ENCODE measurements around the gene MYL4. TPM values are rescaled to one million over a fixed set of nuclear protein-coding genes. Genes with fewer than 3 reads are reported as not detected.

MYL4 gene
- total RNA-seq, 1 experiment from 2014 or later: 0.66 TPM

GRCh38 chr17:47252209-47252608, 43.1 kb downstream of the MYL4 start:
- Mint-ChIP-seq H3K36me3 (ENCODE audit: insufficient read depth in 1 of 3, low read depth in 3 of 3) (peaks cover 0 to 2% (median 0%) of the 10 kb centered on the region in 3 experiments; a peak in 2 of 7 replicates), H3K27me3 (ENCODE audit: low read depth) (peaks cover 48% of the 10 kb centered on the region), H3K4me3 (peak overlapping the region in 1 of 2 experiments; percentile 53; a peak in 2 of 5 replicates), H3K4me1 (peaks cover 37 to 38% of the 10 kb centered on the region in 2 experiments), H3K27ac (peak overlapping the region in 1 of 3 experiments; percentile 72; a peak in 2 of 7 replicates), H3K9me3 (peaks cover 0 to 10% of the 10 kb centered on the region in 2 experiments; a peak in 3 of 5 replicates)
- Histone ChIP-seq H4K91ac (ENCODE audit: insufficient read length, low read depth, low read length) (no peak overlapping the region), H3K9me3 (ENCODE audit: control insufficient read depth, low read depth, low read length) (no peaks in the 10 kb centered on the region), H2AFZ (ENCODE audit: low read length) (no peak overlapping the region), H3K4me2 (ENCODE audit: insufficient read depth, insufficient read length, low read length) (no peak overlapping the region), H3K9ac (ENCODE audit: extremely low read depth, insufficient read length, low read length) (no peak overlapping the region), H3K18ac (ENCODE audit: insufficient read length, low read depth, low read length) (no peak overlapping the region), H3K27ac (ENCODE audit: insufficient read length, low read depth, low read length) (no peak overlapping the region), H2AK5ac (ENCODE audit: insufficient read length, low read length) (no peak overlapping the region), H2BK120ac (ENCODE audit: low read depth, low read length, poor library complexity, severe bottlenecking) (no peak overlapping the region), H3K56ac (ENCODE audit: insufficient read length, low read depth, low read length) (no peak overlapping the region), H3K79me1 (ENCODE audit: insufficient read depth, low read depth, low read length, poor library complexity, severe bottlenecking) (no peaks in the 10 kb centered on the region), H2BK12ac (ENCODE audit: insufficient read length, low read depth, low read length) (no peak overlapping the region), H3K4ac (ENCODE audit: low read depth, low read length) (no peak overlapping the region), H2BK5ac (ENCODE audit: insufficient read length, low read length) (no peak overlapping the region), H3T11ph (ENCODE audit: low read length) (no peak overlapping the region), H3K23ac (ENCODE audit: insufficient read length, low read depth, low read length) (no peak overlapping the region), H3K14ac (ENCODE audit: insufficient read depth, low read length) (no peak overlapping the region), H3K23me2 (ENCODE audit: insufficient read length, low read depth, low read length, poor library complexity, severe bottlenecking) (peaks cover 10% of the 10 kb centered on the region), H4K5ac (ENCODE audit: insufficient read length, low read depth, low read length) (no peak overlapping the region), H2BK20ac (ENCODE audit: low read depth, low read length, poor library complexity, severe bottlenecking) (no peak overlapping the region), H4K20me1 (ENCODE audit: control insufficient read depth, insufficient read depth, insufficient read length) (no peaks in the 10 kb centered on the region), H3K79me2 (ENCODE audit: insufficient read depth, low read length) (no peaks in the 10 kb centered on the region), H4K8ac (replicated peaks; ENCODE audit: insufficient read length, low read depth, low read length) (no peak overlapping the region), H3K27me3 (ENCODE audit: insufficient read depth, low read length) (peaks cover 17% of the 10 kb centered on the region; the same call in 1 of the 2 replicates), H3K4me1 (ENCODE audit: insufficient read depth, low read length) (peaks cover 6% of the 10 kb centered on the region; the same call in 1 of the 2 replicates), H2BK15ac (ENCODE audit: low read depth, low read length) (no peak overlapping the region)
- no CpG with 5 or more reads among the region's 1 CpG for WGBS (ENCODE audit: extremely low coverage, insufficient read length, low lambda C conversion rate)
- TF ChIP-seq CTCF (conservative IDR thresholded peaks at IDR 0.05): no peak
- DNase-seq: no peak
